ENCODE measurements around the gene TIGAR.

Gene TIGAR

GRCh38 chr12:4282892-4283511, 38.0 kb upstream of the TIGAR start:
- no peak for DNase-seq

- no peak for DNase-seq
Observed at GRCh38 chr12:4283512-4284255, 37.3 kb upstream of the TIGAR start.

- DNase-seq, result no peak
Observed at GRCh38 chr12:4284306-4284705, 36.7 kb upstream of the TIGAR start.

GRCh38 chr12:4285070-4285469, 35.9 kb upstream of the TIGAR start:
- DNase-seq, result no peak

GRCh38 chr12:4286228-4286627, 34.8 kb upstream of the TIGAR start:
- DNase-seq, result no peak

GRCh38 chr12:4286771-4287317, 34.2 kb upstream of the TIGAR start:
- DNase-seq, result no peak

- DNase-seq, result no peak
Observed at GRCh38 chr12:4287325-4288211, 33.4 kb upstream of the TIGAR start.

- no peak for DNase-seq
Observed at GRCh38 chr12:4288296-4289131, 32.5 kb upstream of the TIGAR start.

GRCh38 chr12:4289231-4289878, 31.7 kb upstream of the TIGAR start:
- no peak for DNase-seq

GRCh38 chr12:4289998-4290790, 30.8 kb upstream of the TIGAR start:
- no peak for DNase-seq

GRCh38 chr12:4292341-4293073, 28.5 kb upstream of the TIGAR start:
- DNase-seq, result no peak

- DNase-seq, result no peak
Observed at GRCh38 chr12:4293299-4293965, 27.6 kb upstream of the TIGAR start.

- DNase-seq, result peak; percentile 32
Observed at GRCh38 chr12:4293966-4294505, 27.0 kb upstream of the TIGAR start.

GRCh38 chr12:4296751-4297150, 24.3 kb upstream of the TIGAR start:
- DNase-seq, result no peak

GRCh38 chr12:4297617-4298016, 23.4 kb upstream of the TIGAR start:
- no peak for DNase-seq

- no peak for DNase-seq
Observed at GRCh38 chr12:4300883-4301282, 20.1 kb upstream of the TIGAR start.

- DNase-seq, result no peak
Observed at GRCh38 chr12:4301932-4302501, 19.0 kb upstream of the TIGAR start.

GRCh38 chr12:4302881-4303280, 18.1 kb upstream of the TIGAR start:
- DNase-seq, result no peak

- DNase-seq, result no peak
Observed at GRCh38 chr12:4303750-4304149, 17.3 kb upstream of the TIGAR start.
